OCI-LY7 (cell line): ENCODE results near the gene CLEC16A. TPM values are rescaled to one million over a fixed set of nuclear protein-coding genes. Genes with fewer than 3 reads are reported as not detected.

ENCODE experiments used
- BruUV-seq: library from RNA; stranded (reverse); fragments of 400-500 nt; replicated peaks from 2 replicates; lab custom pipeline; 2021; lab: Mats Ljungman, UMichigan
- CTCF ChIA-PET: fragments of 300-600 bp; sonication (Branson Sonifier 250); formaldehyde crosslinking; loops from one replicate; lab custom pipeline; 2022; ENCODE audit warnings: antibody characterized with exemption; ENCODE audit not compliant: unreplicated experiment; lab: Charles Lee
- POLR2A ChIA-PET: fragments of 300-600 bp; sonication (Branson Sonifier 250); formaldehyde crosslinking; loops from one replicate; lab custom pipeline; 2022; ENCODE audit warnings: antibody characterized with exemption; lab: Charles Lee
- DNase-seq: peaks from one replicate; pipeline ENCODE4 v3.0.0-alpha.2; 2015; ENCODE audit warnings: low spot score
- H2AFZ ChIP-seq: fragments of 200-600 bp; sonication (generic), shearing (Covaris generic); 2 replicates; pipeline ENCODE4 v1.6.1; 2014; ENCODE audit warnings: mild to moderate bottlenecking, antibody characterized with exemption, low read length, moderate library complexity
- H3K27ac ChIP-seq: fragments of 200-600 bp; sonication (generic); 2 replicates; pipeline ENCODE4 v1.5.1; 2014; ENCODE audit warnings: mixed run types, low read depth, mild to moderate bottlenecking, moderate library complexity, low read length, inconsistent platforms; ENCODE audit not compliant: poor library complexity, severe bottlenecking
- H3K36me3 ChIP-seq: fragments of 200-600 bp; sonication (generic); 2 replicates; pipeline ENCODE4 v1.6.1; 2014; ENCODE audit warnings: mild to moderate bottlenecking, antibody characterized with exemption, low read length, moderate library complexity, mixed read lengths; ENCODE audit not compliant: insufficient read depth
- H3K4me1 ChIP-seq: fragments of 200-600 bp; sonication (generic); 2 replicates; pipeline ENCODE4 v1.5.1; 2014; ENCODE audit warnings: mild to moderate bottlenecking, low read length; ENCODE audit not compliant: insufficient read depth, poor library complexity, severe bottlenecking
- H3K4me2 ChIP-seq: fragments of 200-600 bp; sonication (generic); 2 replicates; pipeline ENCODE4 v1.6.1; 2014; ENCODE audit warnings: mild to moderate bottlenecking, low read length
- H3K4me3 ChIP-seq: fragments of 200-600 bp; sonication (generic); 2 replicates; pipeline ENCODE4 v1.5.1; 2014; ENCODE audit warnings: mild to moderate bottlenecking, low read depth, low read length; ENCODE audit not compliant: poor library complexity, severe bottlenecking
- H3K79me2 ChIP-seq: fragments of 200-600 bp; sonication (generic); 2 replicates; pipeline ENCODE4 v1.6.1; 2016; ENCODE audit warnings: low read depth, mild to moderate bottlenecking, low read length, moderate library complexity, mixed read lengths; ENCODE audit not compliant: insufficient read depth
- H3K9me2 ChIP-seq: fragments of 200-600 bp; sonication (generic); 2 replicates; pipeline ENCODE4 v1.6.1; 2016; ENCODE audit warnings: mild to moderate bottlenecking, low read length, mixed read lengths; ENCODE audit not compliant: insufficient read depth
- H3K9me3 ChIP-seq: fragments of 200-600 bp; sonication (generic); 2 replicates; pipeline ENCODE4 v1.6.1; 2014; ENCODE audit warnings: mild to moderate bottlenecking, mixed run types, low read length, mixed read lengths
- H4K20me1 ChIP-seq: fragments of 200-600 bp; sonication (generic); 2 replicates; pipeline ENCODE4 v1.6.1; 2014; ENCODE audit warnings: mild to moderate bottlenecking, antibody characterized with exemption, low read length, moderate library complexity, mixed read lengths; ENCODE audit not compliant: insufficient read depth
- EZH2phosphoT487 ChIP-seq: fragments of 200-600 bp; sonication (generic); IDR thresholded peaks from 2 replicates; pipeline ENCODE4 v1.6.1; 2018; ENCODE audit warnings: low read depth, borderline replicate concordance, mild to moderate bottlenecking, mixed run types, antibody characterized with exemption, low read length, moderate library complexity, mixed read lengths
- intact Hi-C: fragments of 100-400 bp; cut with micrococcal nuclease; formaldehyde crosslinking; loops from one replicate; pipeline ENCODE4 v1.10.0; 2022; ENCODE audit not compliant: unreplicated experiment
- total RNA-seq, 2 experiments: library from RNA; depleted of rRNA in 1 of 2; stranded (reverse); fragments of >200 nt in 1 of 2; shearing (Covaris generic) in 1 of 2; gene quantifications; 2 replicates each; pipeline ENCODE4 v1.2.3, GENCODE V29; 2014 to 2022
- TF ChIP-seq, protein P1 (sequence below): fragments of 200-600 bp; sonication (generic); conservative IDR thresholded peaks from 2 replicates; pipeline ENCODE4 v1.5.1; 2014; ENCODE audit warnings: mild to moderate bottlenecking, antibody characterized with exemption, low read length, moderate library complexity, mixed read lengths

The CLEC16A gene
- total RNA-seq, 2 experiments from 2014 or later: 26.2 to 50.9 TPM

DNA sequence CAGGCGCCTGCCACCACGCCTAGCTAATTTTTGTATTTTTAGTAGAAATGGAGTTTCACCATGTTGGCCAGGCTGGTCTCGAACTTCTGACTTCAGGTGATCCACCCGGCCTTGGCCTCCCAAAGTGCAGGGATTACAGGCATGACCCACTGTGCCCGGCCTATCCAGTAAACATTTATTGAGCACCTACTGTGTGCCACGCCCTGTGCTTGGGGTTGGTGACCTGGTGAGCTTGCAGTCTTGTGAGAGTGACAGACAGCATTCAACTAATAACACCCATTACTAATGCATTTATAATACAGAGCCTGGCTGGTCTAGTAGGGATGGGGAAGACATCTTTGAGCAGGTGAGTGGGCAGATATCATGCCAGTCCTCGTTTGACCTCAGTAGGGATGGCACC, 198.6 kb downstream of the CLEC16A start:
- TF ChIP-seq, protein P1, sequence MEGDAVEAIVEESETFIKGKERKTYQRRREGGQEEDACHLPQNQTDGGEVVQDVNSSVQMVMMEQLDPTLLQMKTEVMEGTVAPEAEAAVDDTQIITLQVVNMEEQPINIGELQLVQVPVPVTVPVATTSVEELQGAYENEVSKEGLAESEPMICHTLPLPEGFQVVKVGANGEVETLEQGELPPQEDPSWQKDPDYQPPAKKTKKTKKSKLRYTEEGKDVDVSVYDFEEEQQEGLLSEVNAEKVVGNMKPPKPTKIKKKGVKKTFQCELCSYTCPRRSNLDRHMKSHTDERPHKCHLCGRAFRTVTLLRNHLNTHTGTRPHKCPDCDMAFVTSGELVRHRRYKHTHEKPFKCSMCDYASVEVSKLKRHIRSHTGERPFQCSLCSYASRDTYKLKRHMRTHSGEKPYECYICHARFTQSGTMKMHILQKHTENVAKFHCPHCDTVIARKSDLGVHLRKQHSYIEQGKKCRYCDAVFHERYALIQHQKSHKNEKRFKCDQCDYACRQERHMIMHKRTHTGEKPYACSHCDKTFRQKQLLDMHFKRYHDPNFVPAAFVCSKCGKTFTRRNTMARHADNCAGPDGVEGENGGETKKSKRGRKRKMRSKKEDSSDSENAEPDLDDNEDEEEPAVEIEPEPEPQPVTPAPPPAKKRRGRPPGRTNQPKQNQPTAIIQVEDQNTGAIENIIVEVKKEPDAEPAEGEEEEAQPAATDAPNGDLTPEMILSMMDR: no peak
- no peak for TF ChIP-seq EZH2phosphoT487
- CTCF ChIA-PET: no interaction called here
- Histone ChIP-seq H3K79me2 (no peaks in the 10 kb centered on the region), H3K9me3 (no peaks in the 10 kb centered on the region), H3K27ac (no peak overlapping the region), H4K20me1 (no peaks in the 10 kb centered on the region), H3K9me2 (no peaks in the 10 kb centered on the region), H3K4me3 (no peak overlapping the region), H3K4me1 (no peaks in the 10 kb centered on the region), H3K4me2 (no peak overlapping the region), H2AFZ (no peak overlapping the region), H3K36me3 (no peaks in the 10 kb centered on the region)
- POLR2A ChIA-PET: no interaction called here
- no peak for DNase-seq
- intact Hi-C loops: no loop called here
- BruUV-seq: no TSS peak

DNA sequence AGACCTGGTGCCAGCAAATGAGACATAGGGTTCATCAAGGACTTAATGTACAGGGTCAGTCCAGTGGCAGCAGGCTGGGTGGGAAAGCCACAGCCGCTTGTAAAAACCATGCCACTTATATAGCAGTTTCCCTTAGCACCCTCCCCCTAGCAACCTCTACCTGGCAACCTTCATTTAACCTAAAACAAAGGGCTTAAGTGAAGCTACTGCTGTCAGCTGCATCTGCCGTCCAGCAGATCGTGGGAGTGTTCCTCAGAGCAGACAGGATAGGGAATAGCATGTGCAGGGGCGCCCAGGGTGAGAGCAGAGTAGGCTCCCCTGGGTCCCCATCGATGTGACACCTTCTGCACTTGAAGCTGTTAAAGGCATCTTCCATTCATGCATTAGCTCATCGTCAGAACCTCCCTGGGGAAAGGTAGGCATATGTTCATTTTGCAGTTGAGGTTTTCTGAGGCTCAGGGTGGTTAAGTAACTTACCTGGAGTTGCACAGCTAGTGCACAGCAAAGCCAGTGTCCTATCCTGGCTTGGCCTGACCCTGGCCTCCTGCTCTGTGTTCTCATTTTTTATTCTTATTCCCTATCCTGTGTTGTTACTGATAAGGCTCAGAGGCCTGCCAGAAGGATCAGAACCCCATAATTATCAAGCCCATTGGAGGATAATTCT, 199.1 kb downstream of the CLEC16A start:
- H3K4me2 ChIP-seq: no peak overlapping the region
- no peak for DNase-seq
- H3K36me3 ChIP-seq: no peaks in the 10 kb centered on the region
- H3K4me3 ChIP-seq: no peak overlapping the region
- intact Hi-C loops: no loop called here
- H2AFZ ChIP-seq: no peak overlapping the region
- H3K79me2 ChIP-seq: no peaks in the 10 kb centered on the region
- ChIA-PET POLR2A (no interaction called here), CTCF (no interaction called here)
- H3K27ac ChIP-seq: no peak overlapping the region
- no peaks in the 10 kb centered on the region for H3K4me1 ChIP-seq
- TF ChIP-seq, protein P1: no peak
- TF ChIP-seq EZH2phosphoT487: no peak
- no peaks in the 10 kb centered on the region for H3K9me2 ChIP-seq
- no peaks in the 10 kb centered on the region for H3K9me3 ChIP-seq
- BruUV-seq: no TSS peak
- no peaks in the 10 kb centered on the region for H4K20me1 ChIP-seq

DNA sequence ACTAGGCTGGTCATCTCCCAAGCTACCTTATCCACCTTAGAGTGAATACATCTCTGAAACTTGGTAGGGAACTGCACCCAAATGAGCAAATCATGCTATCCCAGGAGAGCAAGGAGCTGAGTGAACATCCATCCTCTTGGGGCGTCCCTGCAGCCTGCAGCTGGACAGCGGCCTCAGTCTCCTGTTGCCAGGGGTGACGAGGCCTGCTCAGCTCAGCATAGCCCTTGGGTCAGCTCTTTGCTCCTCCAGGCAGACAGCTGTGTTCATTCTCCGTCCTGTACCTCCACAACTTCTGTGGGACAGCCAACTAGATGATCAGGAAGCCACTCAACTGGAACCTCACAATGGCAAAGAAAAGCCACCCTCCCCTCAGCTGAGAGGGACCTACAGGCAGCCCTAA, 199.8 kb downstream of the CLEC16A start:
- H2AFZ ChIP-seq: no peak overlapping the region
- H3K4me2 ChIP-seq: no peak overlapping the region
- no peak overlapping the region for H3K4me3 ChIP-seq
- no peaks in the 10 kb centered on the region for H3K4me1 ChIP-seq
- H3K79me2 ChIP-seq: no peaks in the 10 kb centered on the region
- no peak for DNase-seq
- no peaks in the 10 kb centered on the region for H3K9me2 ChIP-seq
- H3K36me3 ChIP-seq: no peaks in the 10 kb centered on the region
- TF ChIP-seq, protein P1: no peak
- no peak for TF ChIP-seq EZH2phosphoT487
- ChIA-PET CTCF (no interaction called here), POLR2A (interaction anchor here (1.1 kb wide), 1 partner anchor 10 kb away, joined by 3 read pairs; no protein-coding TSS in a partner anchor)
- BruUV-seq: no TSS peak
- H4K20me1 ChIP-seq: no peaks in the 10 kb centered on the region
- no peak overlapping the region for H3K27ac ChIP-seq
- intact Hi-C loops: no loop called here
- no peaks in the 10 kb centered on the region for H3K9me3 ChIP-seq
